ENCODE data around the gene THBS1. TPM values are rescaled to one million over a fixed set of nuclear protein-coding genes. Genes with fewer than 3 reads are reported as not detected.

Gene THBS1
- total RNA-seq, 1 donor from 2014 or later = 513 TPM

- Histone ChIP-seq H3K4me3 (no peak overlapping the region), H3K27ac (no peak overlapping the region), H3K27me3 (no peaks in the 10 kb centered on the region), H3K9me3 (no peaks in the 10 kb centered on the region), H3K4me1 (peaks cover 9% of the 10 kb centered on the region), H3K36me3 (no peaks in the 10 kb centered on the region)
- intact Hi-C loops (cut with DNase I) = loop anchor here (10.0 kb wide), 1 partner anchor 78 kb away; no protein-coding TSS in a partner anchor
- no peak for DNase-seq (ENCODE audit: extremely low spot score in 2 of 2)
- TF ChIP-seq POLR2AphosphoS5 (IDR thresholded peaks at IDR 0.05; ENCODE audit: insufficient read depth in 1 of 2, low read depth in 1 of 2) (no peak), CTCF (IDR thresholded peaks at IDR 0.05) (no peak)
Measured at GRCh38 chr15:39573287-39573686, 7.6 kb upstream of the THBS1 start.

- Histone ChIP-seq H3K9me3 (no peaks in the 10 kb centered on the region), H3K4me1 (peaks cover 11% of the 10 kb centered on the region), H3K27me3 (no peaks in the 10 kb centered on the region), H3K36me3 (no peaks in the 10 kb centered on the region), H3K4me3 (no peak overlapping the region), H3K27ac (no peak overlapping the region)
- TF ChIP-seq POLR2A (IDR thresholded peaks at IDR 0.05) (no peak), POLR2AphosphoS5 (IDR thresholded peaks at IDR 0.05; ENCODE audit: insufficient read depth in 1 of 2, low read depth in 1 of 2) (peak in 1 of 2 donors; percentile 40)
- intact Hi-C loops (cut with DNase I) = loop anchor here (10.0 kb wide), 1 partner anchor 79 kb away; no protein-coding TSS in a partner anchor
- no peak for DNase-seq (ENCODE audit: extremely low spot score in 2 of 2)
Measured at GRCh38 chr15:39573844-39574243, 7.0 kb upstream of the THBS1 start.

GRCh38 chr15:39574427-39574826 lies 6.5 kb upstream of the THBS1 start:
- Histone ChIP-seq H3K9me3 (no peaks in the 10 kb centered on the region), H3K4me1 (peaks cover 17% of the 10 kb centered on the region), H3K27ac (no peak overlapping the region), H3K36me3 (no peaks in the 10 kb centered on the region), H3K4me3 (no peak overlapping the region), H3K27me3 (no peaks in the 10 kb centered on the region)
- no peak for DNase-seq (ENCODE audit: extremely low spot score in 2 of 2)
- TF ChIP-seq POLR2A (IDR thresholded peaks at IDR 0.05) (no peak), CTCF (IDR thresholded peaks at IDR 0.05) (no peak)
- intact Hi-C loops (cut with DNase I) = loop anchor here (10.0 kb wide), 1 partner anchor 80 kb away; no protein-coding TSS in a partner anchor

GRCh38 chr15:39575180-39575579 lies 5.7 kb upstream of the THBS1 start:
- intact Hi-C loops (cut with DNase I) = loop anchor here (10.0 kb wide), 1 partner anchor 80 kb away; no protein-coding TSS in a partner anchor
- Histone ChIP-seq H3K27me3 (no peaks in the 10 kb centered on the region), H3K4me3 (no peak overlapping the region), H3K36me3 (no peaks in the 10 kb centered on the region), H3K27ac (no peak overlapping the region), H3K4me1 (peaks cover 20% of the 10 kb centered on the region), H3K9me3 (no peaks in the 10 kb centered on the region)
- TF ChIP-seq POLR2A (IDR thresholded peaks at IDR 0.05) (no peak), POLR2AphosphoS5 (IDR thresholded peaks at IDR 0.05; ENCODE audit: insufficient read depth in 1 of 2, low read depth in 1 of 2) (no peak), CTCF (IDR thresholded peaks at IDR 0.05) (no peak)
- no peak for DNase-seq (ENCODE audit: extremely low spot score in 2 of 2)

GRCh38 chr15:39578851-39579486 lies 1.9 kb upstream of the THBS1 start:
- TF ChIP-seq CTCF (IDR thresholded peaks at IDR 0.05) (no peak), POLR2AphosphoS5 (IDR thresholded peaks at IDR 0.05; ENCODE audit: insufficient read depth in 1 of 2, low read depth in 1 of 2) (no peak), POLR2A (IDR thresholded peaks at IDR 0.05) (no peak)
- no peaks in the 10 kb centered on the region for H3K9me3 ChIP-seq
- peaks cover 0 to 14% of the 10 kb centered on the region in 2 donors for H3K36me3 ChIP-seq
- H3K4me3 ChIP-seq = peak overlapping the region in 1 of 2 donors; percentile 80
- H3K27me3 ChIP-seq = no peaks in the 10 kb centered on the region
- H3K27ac ChIP-seq = peak overlapping the region; percentile 87
- H3K4me1 ChIP-seq = peaks cover 47% of the 10 kb centered on the region
- intact Hi-C loops (cut with DNase I) = loop anchor here (10.0 kb wide), 1 partner anchor 84 kb away; no protein-coding TSS in a partner anchor
- no peak for DNase-seq (ENCODE audit: extremely low spot score in 2 of 2)

Data from vagina (tissue), 2 donors.